ENCODE measurements around the gene BMF.

BMF gene

DNA sequence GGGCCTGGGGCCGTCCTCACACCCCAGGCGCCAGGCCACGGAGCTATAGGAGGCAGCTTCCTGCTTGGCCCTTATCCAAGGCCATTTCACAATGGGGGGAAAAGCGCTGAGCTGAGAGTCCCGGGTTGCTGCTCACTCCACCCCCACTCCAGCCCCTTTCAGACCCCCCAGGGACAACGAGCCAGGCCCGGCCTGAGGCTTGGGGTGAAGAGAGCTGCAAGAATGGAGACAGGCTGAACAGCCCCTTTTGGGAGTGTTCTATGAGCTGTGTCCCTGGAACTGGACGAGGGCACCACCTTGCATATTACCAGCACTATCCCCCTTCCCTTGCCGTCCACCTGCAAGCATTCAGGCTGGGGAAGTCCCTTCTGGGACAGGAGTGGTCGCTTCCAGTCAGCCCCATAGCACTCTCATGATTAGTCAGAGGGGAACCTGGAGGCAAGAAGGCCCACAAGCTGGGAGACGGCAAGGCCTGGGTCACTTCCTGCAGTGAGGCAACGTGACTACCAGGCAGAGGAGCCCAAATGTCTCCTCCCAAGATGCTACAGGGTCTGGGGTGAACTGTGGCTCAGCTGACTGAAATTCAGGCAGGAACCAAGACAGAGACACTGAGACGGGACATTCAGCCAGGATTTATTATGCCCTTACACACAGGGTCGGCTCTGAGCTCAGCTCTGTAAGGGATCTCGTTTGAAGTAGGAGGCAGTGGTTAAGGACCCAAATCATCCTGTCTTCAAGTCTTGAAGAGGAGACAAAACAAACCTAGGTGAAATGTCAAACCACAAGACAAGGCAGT is 61.1 kb downstream of the BMF start:
- DNase-seq = peak; percentile 42

DNA sequence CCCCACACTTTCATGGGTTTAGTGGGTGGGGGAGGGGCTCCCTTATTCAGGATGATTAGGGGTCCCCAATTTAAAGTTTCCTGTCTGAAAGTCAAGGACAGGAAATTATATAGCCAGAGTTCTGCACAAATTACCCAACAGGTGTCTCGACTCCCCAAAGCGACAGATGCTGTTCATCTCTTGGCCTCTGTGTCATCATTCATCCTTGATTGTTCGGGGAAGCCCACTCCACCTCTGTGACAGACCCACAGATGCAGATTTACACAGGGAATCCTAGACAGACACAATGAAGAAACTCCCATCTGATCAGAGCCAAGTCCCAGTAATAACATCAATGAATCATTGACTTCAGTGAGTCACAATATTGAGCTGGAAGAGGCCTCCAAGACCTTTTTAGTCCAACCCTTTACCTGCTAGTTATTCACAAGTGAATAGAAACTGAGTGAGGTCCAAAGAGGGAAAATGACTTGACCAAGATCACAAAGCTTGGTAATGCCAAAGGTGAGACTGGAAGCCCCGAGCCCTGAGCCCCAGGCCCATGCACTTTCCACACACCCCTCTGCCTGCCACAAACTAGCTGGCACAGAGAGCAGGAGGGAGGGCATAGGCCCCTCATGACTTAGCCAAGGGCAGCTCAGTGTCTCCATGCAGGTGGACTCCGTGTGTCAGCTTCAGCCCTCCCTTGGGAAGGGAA is 61.8 kb downstream of the BMF start:
- DNase-seq = no peak

DNA sequence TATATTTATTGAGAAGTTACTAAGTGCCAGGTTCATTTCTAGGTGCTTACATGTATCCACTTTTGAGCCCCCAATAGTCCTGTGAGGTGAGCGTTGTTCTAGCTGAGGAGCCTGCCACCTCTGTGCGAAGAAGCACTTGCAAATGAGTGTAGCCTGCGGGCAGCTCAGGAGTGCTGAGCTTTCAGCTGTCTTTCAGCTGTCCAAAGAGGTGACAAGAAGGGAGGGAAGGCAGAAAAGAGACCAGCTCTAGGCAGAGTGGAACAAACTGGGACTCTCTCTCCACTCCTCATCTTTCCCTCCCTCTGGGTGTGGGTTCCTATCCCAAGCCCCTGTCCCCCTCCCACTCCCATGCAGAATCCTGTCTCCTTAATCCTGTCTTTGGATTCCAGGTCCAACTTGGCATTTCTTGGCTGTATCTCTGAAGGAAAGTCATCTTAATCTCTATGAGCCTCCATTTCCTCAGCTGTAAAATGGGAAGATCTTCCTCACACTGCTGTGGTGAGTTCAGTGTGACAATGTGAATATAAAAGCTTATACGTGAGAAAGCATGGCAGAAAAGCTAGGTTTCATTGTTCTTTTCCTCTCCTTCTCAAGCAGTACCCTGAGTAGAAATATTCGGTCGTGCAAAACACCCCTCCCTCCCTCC is 63.0 kb downstream of the BMF start:
- no peak for DNase-seq

DNA sequence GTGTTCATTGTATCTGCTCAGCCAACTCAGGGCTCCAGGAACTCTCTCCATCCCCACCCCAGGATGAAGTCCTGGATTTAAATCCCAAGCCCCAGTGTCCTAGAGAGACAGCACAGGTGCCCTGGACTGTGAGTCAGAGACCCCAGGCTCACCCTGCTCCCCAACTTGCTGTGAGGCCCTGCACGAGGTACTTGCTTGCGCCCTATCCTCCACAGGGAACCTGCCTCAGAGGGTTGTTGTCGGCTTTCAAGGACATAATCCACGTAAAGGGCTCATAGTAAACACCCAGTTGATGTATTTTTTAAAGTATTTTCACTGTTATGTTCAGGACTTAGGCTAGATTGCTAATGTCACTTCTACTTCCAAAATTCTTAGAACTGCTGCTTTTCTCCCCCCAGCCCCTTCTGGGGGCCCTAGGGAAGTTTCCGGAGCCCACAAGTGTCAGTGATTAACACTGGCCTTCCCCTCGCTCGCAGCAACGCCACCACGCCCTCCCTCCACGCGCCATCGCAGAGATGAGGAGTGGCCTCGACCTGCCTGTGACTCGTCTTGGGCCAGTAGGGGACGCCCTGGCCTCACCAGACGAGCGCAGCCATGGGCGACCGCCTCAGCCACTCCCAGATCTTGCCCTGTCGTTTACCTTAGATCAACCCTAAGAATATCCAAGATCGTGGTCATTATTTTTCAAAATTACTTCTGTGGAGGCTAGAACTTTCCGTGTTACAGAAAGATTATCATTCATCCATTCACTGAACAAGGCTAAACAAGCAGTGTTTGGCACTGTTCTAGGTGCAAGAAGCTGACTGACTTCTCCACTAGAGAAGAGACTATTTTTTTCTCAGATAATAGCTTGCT is 63.7 kb downstream of the BMF start:
- DNase-seq = peak; percentile 18

DNA sequence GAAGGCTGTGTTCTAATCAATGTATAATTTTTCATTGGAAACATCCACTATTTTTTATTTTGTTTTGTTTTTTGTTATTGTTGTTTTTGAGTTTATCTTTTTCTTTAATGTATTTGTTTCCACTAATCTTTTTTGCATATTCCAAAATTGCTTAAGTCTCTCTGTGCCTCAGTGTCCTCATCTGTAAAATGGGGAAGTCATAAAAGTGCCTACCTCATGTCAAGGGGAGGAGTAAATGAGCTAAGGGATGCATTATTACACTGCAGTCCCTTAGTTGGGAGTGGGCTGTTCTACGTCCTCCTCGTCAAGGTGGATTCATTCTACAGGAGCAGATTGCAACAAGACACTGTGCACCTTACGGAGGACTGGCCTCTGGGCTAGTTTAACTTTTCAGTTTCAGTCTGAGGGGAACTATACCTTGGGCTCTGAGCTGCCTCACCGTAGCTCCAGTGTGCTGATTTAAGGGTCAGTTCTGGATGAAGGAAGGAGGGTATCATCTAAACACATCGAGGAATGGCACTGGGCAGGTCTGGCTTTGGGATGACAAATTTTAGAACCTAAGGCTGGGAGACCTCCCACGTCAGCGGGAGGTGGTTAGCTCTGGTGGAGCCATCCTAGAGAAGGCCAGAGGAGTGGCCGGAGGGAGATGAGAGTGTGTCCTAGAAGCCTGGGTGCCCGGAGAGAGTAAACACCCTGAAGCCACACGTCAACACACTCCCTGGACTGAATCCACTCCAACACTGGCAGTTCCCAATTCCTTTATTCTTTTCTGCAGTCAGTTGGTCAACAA is 64.6 kb downstream of the BMF start:
- no peak for DNase-seq

DNA sequence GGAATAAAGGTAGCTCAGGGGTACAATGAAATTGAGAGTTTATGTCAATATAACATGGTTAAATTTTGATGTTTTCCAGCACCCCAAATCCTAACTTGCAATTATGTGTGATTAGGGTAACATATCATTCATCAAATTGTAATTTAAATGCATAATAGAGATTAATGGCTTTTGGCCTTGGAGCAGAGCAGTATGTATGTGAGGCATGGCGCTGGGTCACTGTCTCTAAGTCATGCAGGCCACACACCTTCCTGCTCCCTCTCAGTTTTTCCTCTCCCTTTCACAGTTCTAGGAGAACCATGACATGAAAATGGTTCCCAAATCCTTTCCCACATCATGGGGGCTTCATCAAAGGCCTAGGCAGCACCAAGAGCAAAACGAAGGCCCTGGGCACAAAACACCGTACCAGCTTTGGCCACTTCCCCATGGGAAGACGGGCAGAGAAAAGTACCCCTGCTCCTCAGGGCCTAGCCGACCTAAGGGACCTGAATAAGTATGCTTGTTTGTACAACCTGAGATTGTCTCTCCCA is 65.8 kb downstream of the BMF start:
- no peak for DNase-seq

DNA sequence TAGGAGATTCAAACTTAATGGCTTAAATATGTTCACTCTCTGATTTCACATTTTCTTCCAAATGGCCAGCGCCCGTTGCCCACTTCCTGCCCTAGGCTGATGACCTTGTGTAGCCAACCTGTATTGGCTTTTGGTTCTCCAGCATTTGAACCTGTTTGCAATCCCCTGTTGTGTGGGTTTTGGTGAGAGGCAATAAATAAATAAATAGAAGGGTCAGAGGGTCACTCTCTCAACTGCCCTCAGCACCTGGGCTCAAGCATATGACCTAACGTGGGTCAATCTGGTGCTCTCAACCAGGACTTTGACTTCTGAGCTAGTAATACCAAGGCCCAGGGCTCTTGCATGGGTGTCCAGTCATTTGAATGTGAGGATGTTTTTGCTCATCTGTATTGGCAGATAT is 67.9 kb downstream of the BMF start:
- DNase-seq = no peak

DNA sequence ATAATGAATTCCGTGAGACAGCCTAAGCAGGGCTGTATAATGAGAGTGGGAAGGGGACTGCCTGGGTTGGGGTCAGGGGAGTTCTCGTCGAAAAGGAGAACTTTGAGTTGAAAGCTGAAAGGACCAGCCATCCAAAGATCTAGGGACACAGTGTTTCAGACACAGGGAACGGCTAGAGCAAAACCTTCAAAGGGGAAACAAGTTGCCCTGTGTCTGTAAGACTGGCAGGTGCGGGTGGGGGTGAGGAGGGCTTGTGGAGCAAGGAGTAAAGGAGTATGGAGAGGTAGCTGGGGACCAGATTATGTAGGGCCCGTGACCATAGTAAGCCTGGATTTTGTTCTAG is 68.4 kb downstream of the BMF start:
- no peak for DNase-seq

DNA sequence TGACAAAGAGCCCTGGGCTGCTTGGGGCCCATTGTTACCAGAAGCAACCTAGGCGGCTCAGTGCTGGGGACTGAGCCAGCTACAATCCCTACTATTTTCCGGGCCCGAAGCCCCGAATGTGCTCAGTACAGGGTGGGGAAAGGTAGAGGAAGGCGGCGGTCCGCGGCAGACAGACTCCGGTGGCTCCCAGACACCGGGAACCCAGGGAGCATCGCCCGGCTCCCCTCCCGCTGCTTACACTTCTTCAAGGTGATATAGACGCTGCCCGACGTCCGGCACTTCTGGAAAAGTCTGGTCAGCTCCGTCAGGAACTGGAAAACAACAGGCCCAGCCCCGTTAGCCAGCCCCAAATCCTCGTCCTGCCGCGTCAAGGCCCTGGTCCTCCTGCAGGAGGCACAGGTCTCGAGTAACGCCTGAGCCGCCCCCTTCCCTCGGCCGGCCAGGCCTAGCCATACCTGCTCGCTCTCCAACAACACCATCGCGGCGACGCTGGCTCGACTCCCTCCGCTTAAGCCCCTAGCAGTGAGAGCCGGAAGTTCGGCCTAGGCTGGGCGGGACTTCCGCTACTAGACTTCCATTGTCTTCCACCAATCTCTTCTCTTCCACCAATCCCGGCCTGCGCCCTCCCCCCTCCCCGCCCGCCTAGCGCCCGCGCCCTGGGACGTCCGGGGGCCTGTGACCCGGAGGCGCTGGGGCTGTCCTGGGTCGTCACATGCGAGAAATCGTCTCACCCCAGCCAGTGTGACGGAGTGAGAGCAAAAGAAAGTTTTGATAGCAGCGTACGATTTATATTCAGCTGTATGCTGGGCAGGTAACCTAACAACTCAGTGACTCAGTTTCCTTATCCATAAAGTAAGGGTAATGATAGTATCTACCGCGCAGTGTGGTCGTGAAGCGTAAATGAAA is 69.8 kb downstream of the BMF start, which contains the start of gene SRP14:
Gene SRP14 (minus strand): TSS at position 544 of the 906 bp plus-strand sequence. CDS start 65 bp downstream, at position 479.
- DNase-seq = peak; percentile 68

DNA sequence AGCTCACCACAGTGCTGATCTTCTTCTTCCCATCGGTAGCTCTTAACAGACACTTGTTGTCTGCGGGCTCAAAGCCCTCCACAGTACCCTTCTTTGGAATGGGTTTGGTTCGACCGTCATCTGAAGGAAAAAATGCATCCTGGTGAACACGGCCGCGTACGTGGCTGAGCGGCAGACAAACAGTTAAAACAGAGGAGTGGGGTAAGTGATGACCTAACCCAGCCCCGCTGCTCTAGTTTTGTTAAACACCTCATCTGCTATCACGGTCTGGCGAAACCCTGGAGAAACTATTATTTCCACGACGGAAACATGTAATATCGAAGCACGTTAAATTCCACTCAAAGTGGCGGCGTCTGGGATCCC is 70.4 kb downstream of the BMF start:
- no peak for DNase-seq
